Epithelial cell of esophagus (primary cell): ENCODE data around the gene DLGAP1.
"Not testable (repeated sequence)": the region's sequence is repeated elsewhere in the genome, so short reads cannot be mapped to it uniquely, and the experiment has no call there.

Experiments
- DNase-seq: peaks from one replicate; pipeline ENCODE4 v3.0.0; 2010; ENCODE audit warnings: low read depth
- H3K4me3 ChIP-seq: 2 replicates; pipeline ENCODE4 v1.5.1; 2011; ENCODE audit warnings: mild to moderate bottlenecking, low read length, control low read depth
- CTCF ChIP-seq: IDR thresholded peaks from 2 replicates; pipeline ENCODE4 v1.5.1; 2011; ENCODE audit warnings: low read depth, mild to moderate bottlenecking, low read length, control low read depth, inconsistent platforms; ENCODE audit not compliant: insufficient read depth; ENCODE audit errors: missing control alignments

Gene DLGAP1

GRCh38 chr18:3607309-3608098, 847.6 kb downstream of the DLGAP1 start:
- DNase-seq, result no peak
- no peak for TF ChIP-seq CTCF
- no peak overlapping the region for H3K4me3 ChIP-seq

- H3K4me3 ChIP-seq, DNase-seq: not testable (repeated sequence)
Measured at GRCh38 chr18:3606863-3607262, 848.2 kb downstream of the DLGAP1 start.

- no peak overlapping the region for H3K4me3 ChIP-seq
- no peak for TF ChIP-seq CTCF
- no peak for DNase-seq
Measured at GRCh38 chr18:3605954-3606443, 849.1 kb downstream of the DLGAP1 start.

- DNase-seq, result no peak
- no peak overlapping the region for H3K4me3 ChIP-seq
- no peak for TF ChIP-seq CTCF
Measured at GRCh38 chr18:3605486-3605952, 849.6 kb downstream of the DLGAP1 start.

- no peak for TF ChIP-seq CTCF
- peak; percentile 89 for DNase-seq
- peak overlapping the region; percentile 18 for H3K4me3 ChIP-seq
Measured at GRCh38 chr18:3604498-3605408, 850.4 kb downstream of the DLGAP1 start.

- DNase-seq, result no peak
- no peak for TF ChIP-seq CTCF
- H3K4me3 ChIP-seq, result no peak overlapping the region
Measured at GRCh38 chr18:3604235-3604497, 850.9 kb downstream of the DLGAP1 start.
